H54 (cell line): ENCODE results near the gene DNMT3A.

ENCODE experiments used
- DNase-seq: peaks from one replicate; pipeline ENCODE4 v3.0.0; 2011; ENCODE audit warnings: low spot score, mixed read lengths; ENCODE audit not compliant: insufficient read length
- FAIRE-seq: peaks from 3 replicates; lab custom pipeline; 2011; peaks lifted over from hg19 to GRCh38; lab: Jason Lieb, UNC
- POLR2A ChIP-seq: IDR thresholded peaks from 2 replicates; pipeline ENCODE4 v1.6.1; 2011; ENCODE audit warnings: low read depth, mild to moderate bottlenecking, low read length

The DNMT3A gene

GRCh38 chr2:25377822-25378421 is 36.2 kb upstream of the DNMT3A start:
- TF ChIP-seq POLR2A = no peak
- DNase-seq = no peak
- FAIRE-seq = no peak

GRCh38 chr2:25376750-25377621 is 35.3 kb upstream of the DNMT3A start:
- TF ChIP-seq POLR2A = no peak
- peak; percentile 95 for DNase-seq
- no peak for FAIRE-seq

GRCh38 chr2:25375989-25376545 is 34.3 kb upstream of the DNMT3A start:
- no peak for DNase-seq
- no peak for TF ChIP-seq POLR2A
- no peak for FAIRE-seq

- DNase-seq = no peak
- no peak for TF ChIP-seq POLR2A
- FAIRE-seq = no peak
Observed at GRCh38 chr2:25375371-25375988, 33.8 kb upstream of the DNMT3A start.

- FAIRE-seq = no peak
- no peak for TF ChIP-seq POLR2A
- DNase-seq = no peak
Observed at GRCh38 chr2:25374827-25375226, 33.1 kb upstream of the DNMT3A start.

GRCh38 chr2:25374411-25374810 is 32.7 kb upstream of the DNMT3A start:
- FAIRE-seq = no peak
- no peak for TF ChIP-seq POLR2A
- DNase-seq = no peak

- FAIRE-seq = no peak
- DNase-seq = no peak
- no peak for TF ChIP-seq POLR2A
Observed at GRCh38 chr2:25373269-25373981, 31.7 kb upstream of the DNMT3A start.

- no peak for TF ChIP-seq POLR2A
- no peak for FAIRE-seq
- no peak for DNase-seq
Observed at GRCh38 chr2:25372405-25373268, 30.9 kb upstream of the DNMT3A start.

- FAIRE-seq (no peak), DNase-seq (no peak)
- no peak for TF ChIP-seq POLR2A
Observed at GRCh38 chr2:25371253-25372241, 29.8 kb upstream of the DNMT3A start.

- DNase-seq (no peak), FAIRE-seq (no peak)
- TF ChIP-seq POLR2A = no peak
Observed at GRCh38 chr2:25369876-25370275, 28.2 kb upstream of the DNMT3A start.

- no peak for FAIRE-seq
- DNase-seq = no peak
- no peak for TF ChIP-seq POLR2A
Observed at GRCh38 chr2:25369439-25369838, 27.7 kb upstream of the DNMT3A start.

- FAIRE-seq (no peak), DNase-seq (no peak)
- no peak for TF ChIP-seq POLR2A
Observed at GRCh38 chr2:25368660-25369059, 26.9 kb upstream of the DNMT3A start.
